ENCODE data around the gene FOXD3.

FOXD3 gene

DNA sequence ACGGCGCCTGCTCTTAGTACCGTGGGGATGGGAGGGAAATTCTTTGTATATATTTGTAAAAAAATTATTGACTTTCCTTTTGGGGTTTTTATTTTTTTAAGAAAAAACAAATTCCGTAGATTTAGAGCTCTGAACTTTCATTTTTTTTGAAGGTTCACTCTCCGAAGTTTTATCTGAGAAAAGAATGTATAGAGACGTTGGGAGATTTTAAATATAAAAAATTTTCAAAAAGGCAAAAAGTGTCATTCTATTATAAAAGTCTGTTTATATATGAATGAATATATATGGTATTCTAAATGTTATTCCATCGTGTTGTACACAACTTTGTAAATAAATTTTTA, 2.4 kb downstream of the FOXD3 start:
- TF ChIP-seq, protein P1, sequence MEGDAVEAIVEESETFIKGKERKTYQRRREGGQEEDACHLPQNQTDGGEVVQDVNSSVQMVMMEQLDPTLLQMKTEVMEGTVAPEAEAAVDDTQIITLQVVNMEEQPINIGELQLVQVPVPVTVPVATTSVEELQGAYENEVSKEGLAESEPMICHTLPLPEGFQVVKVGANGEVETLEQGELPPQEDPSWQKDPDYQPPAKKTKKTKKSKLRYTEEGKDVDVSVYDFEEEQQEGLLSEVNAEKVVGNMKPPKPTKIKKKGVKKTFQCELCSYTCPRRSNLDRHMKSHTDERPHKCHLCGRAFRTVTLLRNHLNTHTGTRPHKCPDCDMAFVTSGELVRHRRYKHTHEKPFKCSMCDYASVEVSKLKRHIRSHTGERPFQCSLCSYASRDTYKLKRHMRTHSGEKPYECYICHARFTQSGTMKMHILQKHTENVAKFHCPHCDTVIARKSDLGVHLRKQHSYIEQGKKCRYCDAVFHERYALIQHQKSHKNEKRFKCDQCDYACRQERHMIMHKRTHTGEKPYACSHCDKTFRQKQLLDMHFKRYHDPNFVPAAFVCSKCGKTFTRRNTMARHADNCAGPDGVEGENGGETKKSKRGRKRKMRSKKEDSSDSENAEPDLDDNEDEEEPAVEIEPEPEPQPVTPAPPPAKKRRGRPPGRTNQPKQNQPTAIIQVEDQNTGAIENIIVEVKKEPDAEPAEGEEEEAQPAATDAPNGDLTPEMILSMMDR (IDR thresholded peaks at IDR 0.05; ENCODE audit: poor library complexity, severe bottlenecking), result no peak
- peaks cover 99% of the 10 kb centered on the region for H3K27me3 ChIP-seq (ENCODE audit: insufficient read depth, poor library complexity, severe bottlenecking)
- no peak for DNase-seq (ENCODE audit: low spot score)
- no peak for ATAC-seq (ENCODE audit: low read depth)
- H3K27ac ChIP-seq (ENCODE audit: poor library complexity, severe bottlenecking), result no peak overlapping the region
- H3K9me3 ChIP-seq (ENCODE audit: severe bottlenecking), result no peaks in the 10 kb centered on the region
- no peaks in the 10 kb centered on the region for H3K4me1 ChIP-seq (ENCODE audit: insufficient read depth, poor library complexity, severe bottlenecking)
- H3K36me3 ChIP-seq (ENCODE audit: low read depth), result no peaks in the 10 kb centered on the region
- H3K4me3 ChIP-seq (ENCODE audit: severe bottlenecking), result no peak overlapping the region

DNA sequence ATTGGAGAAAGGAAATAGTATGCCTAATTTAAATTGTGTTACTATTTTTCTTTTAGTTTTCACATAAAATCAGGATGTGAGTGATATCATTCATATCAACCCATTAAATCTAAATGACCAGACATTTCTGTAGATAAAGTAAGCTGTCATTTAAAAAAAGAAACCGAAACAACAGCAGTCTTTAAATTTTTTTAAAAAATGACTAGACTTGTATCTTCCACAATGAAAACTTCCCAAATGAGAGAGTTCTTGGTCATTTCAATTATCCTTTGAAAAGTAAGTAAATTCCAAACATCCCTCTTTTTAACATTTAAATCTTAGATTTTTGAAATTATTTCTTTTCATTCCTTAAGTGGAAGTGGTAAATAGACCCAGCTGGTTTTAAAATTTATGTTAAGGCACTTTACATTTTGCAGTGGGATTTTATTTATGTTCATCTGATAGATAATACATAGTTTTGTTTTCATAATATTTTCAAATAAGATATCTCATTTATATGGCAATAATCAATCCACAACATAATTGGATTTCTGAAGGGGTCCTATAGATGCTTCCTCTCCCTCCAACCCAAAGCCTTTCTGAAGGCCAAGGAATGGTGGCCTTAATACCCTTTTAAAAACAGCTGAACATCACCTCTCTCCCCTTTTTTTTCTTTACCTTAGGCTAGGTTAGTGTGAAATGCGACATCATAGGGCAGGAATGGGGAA, 3.1 kb downstream of the FOXD3 start:
- no peaks in the 10 kb centered on the region for H3K4me1 ChIP-seq (ENCODE audit: insufficient read depth, poor library complexity, severe bottlenecking)
- ATAC-seq (ENCODE audit: low read depth) (no peak), DNase-seq (ENCODE audit: low spot score) (no peak)
- TF ChIP-seq, protein P1 (IDR thresholded peaks at IDR 0.05; ENCODE audit: poor library complexity, severe bottlenecking), result no peak
- H3K9me3 ChIP-seq (ENCODE audit: severe bottlenecking), result no peaks in the 10 kb centered on the region
- no peak overlapping the region for H3K27ac ChIP-seq (ENCODE audit: poor library complexity, severe bottlenecking)
- H3K36me3 ChIP-seq (ENCODE audit: low read depth), result no peaks in the 10 kb centered on the region
- no peak overlapping the region for H3K4me3 ChIP-seq (ENCODE audit: severe bottlenecking)
- H3K27me3 ChIP-seq (ENCODE audit: insufficient read depth, poor library complexity, severe bottlenecking), result peaks cover 99% of the 10 kb centered on the region

DNA sequence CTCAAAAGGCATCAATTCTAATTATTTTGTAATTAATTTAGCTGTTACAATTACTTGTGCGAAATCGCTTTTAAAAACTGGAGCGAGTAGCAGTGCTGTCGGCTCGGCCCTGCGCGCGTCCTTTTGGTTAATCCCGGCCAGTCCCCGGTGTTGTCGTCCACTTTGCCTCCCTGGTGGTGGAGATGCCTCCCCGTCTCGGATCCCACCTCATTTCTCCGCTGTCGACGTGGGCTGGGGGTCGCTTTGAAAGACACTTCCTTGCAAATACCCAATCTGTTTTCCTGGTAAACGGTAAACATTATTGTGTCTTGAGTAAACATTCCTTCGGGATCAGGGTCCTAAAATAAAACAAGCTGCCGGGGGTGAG, 3.7 kb downstream of the FOXD3 start:
- H3K4me3 ChIP-seq (ENCODE audit: severe bottlenecking), result no peak overlapping the region
- DNase-seq (ENCODE audit: low spot score), result no peak

DNA sequence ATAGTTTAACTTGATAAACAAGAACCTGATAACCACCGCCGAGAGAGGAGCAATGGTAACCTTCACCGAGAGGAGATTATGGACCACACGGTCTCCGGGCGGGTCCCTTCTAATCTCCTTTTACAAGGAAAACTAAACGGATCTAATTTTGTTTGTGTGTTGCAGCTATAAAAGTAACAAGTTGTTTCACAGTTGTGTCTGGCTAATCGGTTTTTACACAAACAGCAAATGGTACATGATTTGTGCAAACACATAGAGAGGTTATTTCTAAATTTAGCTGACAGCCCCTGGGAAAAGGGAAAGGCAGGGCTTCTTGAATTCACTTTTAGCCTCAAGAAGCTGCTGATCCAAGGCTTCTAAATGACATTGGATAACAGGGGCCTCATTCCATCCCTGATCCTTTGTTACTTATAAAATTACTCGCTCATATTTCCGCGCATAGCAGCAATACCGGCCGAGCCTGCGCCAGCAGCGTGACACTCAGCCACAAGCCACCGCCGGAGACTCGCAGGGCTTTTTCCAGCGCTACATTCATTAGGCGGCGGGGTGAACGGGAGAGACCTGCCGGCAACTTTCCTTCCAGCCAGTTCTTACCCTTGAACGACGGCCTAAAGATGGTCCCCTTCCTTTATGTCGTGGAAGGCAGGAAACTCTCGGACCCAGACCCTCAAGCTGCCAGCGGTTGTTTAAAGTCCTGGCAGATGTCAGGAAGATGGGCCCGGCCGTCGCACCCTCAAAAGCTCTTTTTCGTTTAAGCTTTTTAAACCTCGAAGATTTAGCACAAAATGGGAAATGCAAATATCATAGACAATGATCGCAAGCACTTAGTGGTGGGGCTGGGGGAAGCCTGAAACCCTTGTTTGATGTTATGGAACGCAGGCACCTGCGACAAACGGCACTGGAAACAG, 4.4 kb downstream of the FOXD3 start:
- ATAC-seq (ENCODE audit: low read depth), result no peak
- no peaks in the 10 kb centered on the region for H3K9me3 ChIP-seq (ENCODE audit: severe bottlenecking)
- peaks cover 99% of the 10 kb centered on the region for H3K27me3 ChIP-seq (ENCODE audit: insufficient read depth, poor library complexity, severe bottlenecking)
- H3K4me3 ChIP-seq (ENCODE audit: severe bottlenecking), result no peak overlapping the region
- H3K4me1 ChIP-seq (ENCODE audit: insufficient read depth, poor library complexity, severe bottlenecking), result no peaks in the 10 kb centered on the region
- no peak for DNase-seq (ENCODE audit: low spot score)
- no peak overlapping the region for H3K27ac ChIP-seq (ENCODE audit: poor library complexity, severe bottlenecking)
- H3K36me3 ChIP-seq (ENCODE audit: low read depth), result no peaks in the 10 kb centered on the region
- TF ChIP-seq, protein P1 (IDR thresholded peaks at IDR 0.05; ENCODE audit: poor library complexity, severe bottlenecking), result no peak

More for the DNA sequence above, 3.7 kb downstream of the FOXD3 start:
- H3K27me3 ChIP-seq (ENCODE audit: insufficient read depth, poor library complexity, severe bottlenecking), result peaks cover 99% of the 10 kb centered on the region
- H3K4me1 ChIP-seq (ENCODE audit: insufficient read depth, poor library complexity, severe bottlenecking), result no peaks in the 10 kb centered on the region
- no peaks in the 10 kb centered on the region for H3K36me3 ChIP-seq (ENCODE audit: low read depth)
- TF ChIP-seq, protein P1 (IDR thresholded peaks at IDR 0.05; ENCODE audit: poor library complexity, severe bottlenecking), result no peak
- no peaks in the 10 kb centered on the region for H3K9me3 ChIP-seq (ENCODE audit: severe bottlenecking)
- ATAC-seq (ENCODE audit: low read depth), result no peak
- no peak overlapping the region for H3K27ac ChIP-seq (ENCODE audit: poor library complexity, severe bottlenecking)

All from RWPE2 (cell line).